ENCODE measurements around the gene KIF1C. TPM values are rescaled to one million over a fixed set of nuclear protein-coding genes. Genes with fewer than 3 reads are reported as not detected.

The KIF1C gene
- total RNA-seq, 4 donors from 2014 or later: 327 to 543 (median 393) TPM

DNA sequence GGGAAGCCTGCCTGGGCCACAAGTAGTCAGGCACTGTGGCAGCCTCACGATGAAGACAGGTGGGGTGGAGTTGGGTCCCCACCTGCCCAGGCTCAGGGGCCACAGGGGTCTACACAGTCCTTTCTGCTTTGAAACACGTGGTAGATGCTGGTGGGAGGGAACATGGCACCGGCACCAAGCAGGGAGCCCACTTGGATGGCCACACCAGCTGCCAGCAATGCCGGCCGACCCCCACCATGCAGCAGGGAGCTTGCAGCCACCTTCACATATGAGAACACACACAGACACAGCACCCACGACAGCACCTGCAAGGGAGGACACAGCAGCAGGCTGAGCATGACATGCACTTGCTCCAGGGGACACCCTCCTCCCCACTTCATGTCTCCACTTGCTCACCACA, 35.1 kb downstream of the KIF1C start:
- H3K36me3 ChIP-seq: no peaks in the 10 kb centered on the region
- H3K9me3 ChIP-seq: no peaks in the 10 kb centered on the region
- in situ Hi-C loops (cut with MboI; ENCODE audit: low sequenced_read_pairs in 4 of 4): no loop called here
- intact Hi-C loops (cut with DNase I; ENCODE audit: low total_unique reads): loop anchor here (2.0 kb wide), 1 partner anchor 30 kb away; no protein-coding TSS in a partner anchor
- no peak for ATAC-seq
- peaks cover 8 to 11% (median 9%) of the 10 kb centered on the region in 3 donors for H3K27me3 ChIP-seq
- no peak for DNase-seq
- no peak overlapping the region for H3K27ac ChIP-seq
- no peaks in the 10 kb centered on the region for H3K4me1 ChIP-seq
- no peak for TF ChIP-seq POLR2A (IDR thresholded peaks at IDR 0.05)
- TF ChIP-seq, protein P1, sequence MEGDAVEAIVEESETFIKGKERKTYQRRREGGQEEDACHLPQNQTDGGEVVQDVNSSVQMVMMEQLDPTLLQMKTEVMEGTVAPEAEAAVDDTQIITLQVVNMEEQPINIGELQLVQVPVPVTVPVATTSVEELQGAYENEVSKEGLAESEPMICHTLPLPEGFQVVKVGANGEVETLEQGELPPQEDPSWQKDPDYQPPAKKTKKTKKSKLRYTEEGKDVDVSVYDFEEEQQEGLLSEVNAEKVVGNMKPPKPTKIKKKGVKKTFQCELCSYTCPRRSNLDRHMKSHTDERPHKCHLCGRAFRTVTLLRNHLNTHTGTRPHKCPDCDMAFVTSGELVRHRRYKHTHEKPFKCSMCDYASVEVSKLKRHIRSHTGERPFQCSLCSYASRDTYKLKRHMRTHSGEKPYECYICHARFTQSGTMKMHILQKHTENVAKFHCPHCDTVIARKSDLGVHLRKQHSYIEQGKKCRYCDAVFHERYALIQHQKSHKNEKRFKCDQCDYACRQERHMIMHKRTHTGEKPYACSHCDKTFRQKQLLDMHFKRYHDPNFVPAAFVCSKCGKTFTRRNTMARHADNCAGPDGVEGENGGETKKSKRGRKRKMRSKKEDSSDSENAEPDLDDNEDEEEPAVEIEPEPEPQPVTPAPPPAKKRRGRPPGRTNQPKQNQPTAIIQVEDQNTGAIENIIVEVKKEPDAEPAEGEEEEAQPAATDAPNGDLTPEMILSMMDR (IDR thresholded peaks at IDR 0.05 in 4 of 5, conservative IDR thresholded peaks at IDR 0.05 in 1 of 5): no peak
- no peak overlapping the region for H3K4me3 ChIP-seq

DNA sequence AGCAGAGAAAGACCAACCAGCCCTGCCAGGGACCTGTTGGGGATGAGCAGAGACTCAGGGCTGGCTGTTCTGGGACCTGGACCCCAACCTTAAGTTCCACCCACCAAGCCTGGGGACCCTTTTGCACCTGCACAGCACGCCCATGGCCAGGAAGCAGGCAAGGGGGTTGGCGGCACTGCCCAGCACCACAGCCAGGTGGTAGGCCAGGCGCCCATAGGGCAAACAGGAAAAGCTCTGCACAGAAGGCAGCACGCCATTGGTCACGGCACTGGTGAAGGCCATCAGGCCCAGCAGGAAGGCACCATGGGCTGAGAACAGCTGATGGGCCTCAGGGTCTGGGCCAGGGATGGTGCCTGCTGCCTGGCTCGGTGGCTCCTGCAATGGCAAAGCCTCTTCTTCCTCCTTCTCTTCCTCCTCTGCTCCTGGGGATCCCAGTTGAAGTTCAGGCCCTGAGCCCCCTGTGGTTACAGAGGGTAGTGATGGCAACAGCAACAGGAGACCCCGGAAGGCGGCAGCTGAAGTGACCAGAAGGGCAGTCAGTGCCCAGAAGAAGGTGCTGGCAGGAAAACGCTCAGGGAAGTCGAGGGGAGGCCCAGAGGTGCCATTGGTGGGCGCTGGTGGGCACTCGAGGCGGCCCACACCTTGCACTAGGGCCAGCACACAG, 35.7 kb downstream of the KIF1C start:
- DNase-seq (no peak), ATAC-seq (no peak)
- Histone ChIP-seq H3K27ac (no peak overlapping the region), H3K4me1 (no peaks in the 10 kb centered on the region), H3K27me3 (peaks cover 8 to 11% (median 9%) of the 10 kb centered on the region in 3 donors), H3K4me3 (no peak overlapping the region), H3K36me3 (no peaks in the 10 kb centered on the region), H3K9me3 (no peaks in the 10 kb centered on the region)
- no peak for TF ChIP-seq POLR2A (IDR thresholded peaks at IDR 0.05)
- in situ Hi-C loops (cut with MboI; ENCODE audit: low sequenced_read_pairs in 4 of 4) (no loop called here), intact Hi-C loops (cut with DNase I; ENCODE audit: low total_unique reads) (loop anchor here (2.0 kb wide), 2 partner anchors 15 to 29 kb away; no protein-coding TSS in a partner anchor)

DNA sequence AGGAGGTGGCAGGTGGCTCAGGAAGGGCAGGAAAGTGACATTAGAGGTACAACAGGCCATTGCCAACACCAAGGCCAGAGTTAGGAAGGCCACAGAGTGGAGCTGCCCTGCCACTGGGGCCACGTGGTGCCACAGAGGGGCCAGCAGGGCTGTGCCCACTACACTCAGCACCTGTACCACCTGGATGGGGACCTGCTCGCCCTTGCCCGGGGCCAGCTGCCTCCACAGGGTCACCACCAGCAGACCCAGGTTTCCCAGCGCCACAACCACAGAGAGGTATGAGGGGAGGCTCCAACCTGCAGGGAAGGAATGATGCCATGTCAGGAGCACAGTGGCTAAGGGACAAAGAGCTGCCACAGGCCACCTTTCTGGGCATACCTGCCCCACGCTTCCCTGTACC, 36.3 kb downstream of the KIF1C start:
- H3K4me3 ChIP-seq: no peak overlapping the region
- no peaks in the 10 kb centered on the region for H3K36me3 ChIP-seq
- ATAC-seq (no peak), DNase-seq (no peak)
- H3K27me3 ChIP-seq: peaks cover 8 to 11% (median 9%) of the 10 kb centered on the region in 3 donors
- no peaks in the 10 kb centered on the region for H3K9me3 ChIP-seq
- in situ Hi-C loops (cut with MboI; ENCODE audit: low sequenced_read_pairs in 4 of 4) (no loop called here), intact Hi-C loops (cut with DNase I; ENCODE audit: low total_unique reads) (loop anchor here (2.0 kb wide), 1 partner anchor 15 kb away; no protein-coding TSS in a partner anchor)
- no peaks in the 10 kb centered on the region for H3K4me1 ChIP-seq
- no peak overlapping the region for H3K27ac ChIP-seq
- TF ChIP-seq POLR2A (IDR thresholded peaks at IDR 0.05): no peak
- TF ChIP-seq, protein P1 (IDR thresholded peaks at IDR 0.05 in 4 of 5, conservative IDR thresholded peaks at IDR 0.05 in 1 of 5): no peak

DNA sequence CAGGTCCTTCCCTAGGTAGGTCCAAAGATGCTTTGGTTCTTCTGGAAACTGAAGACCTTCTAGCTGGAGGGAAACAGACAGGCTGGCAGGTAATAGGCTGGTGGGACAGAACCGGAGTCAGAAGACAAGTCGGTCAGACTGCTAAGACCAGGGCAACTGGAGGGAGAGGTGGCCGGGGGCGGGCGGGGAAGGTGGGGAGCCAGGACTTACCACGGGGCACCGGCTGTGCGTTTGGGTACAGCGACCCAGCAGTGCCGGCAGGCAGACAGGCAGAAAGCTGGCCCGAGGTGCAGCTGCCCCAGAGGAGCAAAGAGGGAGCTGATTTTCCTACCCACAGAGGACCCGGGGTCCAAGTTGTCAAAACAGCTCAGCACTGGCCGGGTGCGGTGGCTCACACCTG, 36.9 kb downstream of the KIF1C start:
- Histone ChIP-seq H3K27ac (no peak overlapping the region), H3K36me3 (no peaks in the 10 kb centered on the region), H3K27me3 (peaks cover 8 to 11% (median 9%) of the 10 kb centered on the region in 3 donors), H3K4me3 (no peak overlapping the region), H3K9me3 (no peaks in the 10 kb centered on the region), H3K4me1 (no peaks in the 10 kb centered on the region)
- intact Hi-C loops (cut with DNase I; ENCODE audit: low total_unique reads): loop anchor here (2.0 kb wide), 1 partner anchor 14 kb away; no protein-coding TSS in a partner anchor
- TF ChIP-seq, protein P1 (IDR thresholded peaks at IDR 0.05 in 4 of 5, conservative IDR thresholded peaks at IDR 0.05 in 1 of 5): no peak
- no peak for TF ChIP-seq POLR2A (IDR thresholded peaks at IDR 0.05)
- in situ Hi-C loops (cut with MboI; ENCODE audit: low sequenced_read_pairs in 4 of 4): no loop called here
- ATAC-seq (no peak), DNase-seq (no peak)

DNA sequence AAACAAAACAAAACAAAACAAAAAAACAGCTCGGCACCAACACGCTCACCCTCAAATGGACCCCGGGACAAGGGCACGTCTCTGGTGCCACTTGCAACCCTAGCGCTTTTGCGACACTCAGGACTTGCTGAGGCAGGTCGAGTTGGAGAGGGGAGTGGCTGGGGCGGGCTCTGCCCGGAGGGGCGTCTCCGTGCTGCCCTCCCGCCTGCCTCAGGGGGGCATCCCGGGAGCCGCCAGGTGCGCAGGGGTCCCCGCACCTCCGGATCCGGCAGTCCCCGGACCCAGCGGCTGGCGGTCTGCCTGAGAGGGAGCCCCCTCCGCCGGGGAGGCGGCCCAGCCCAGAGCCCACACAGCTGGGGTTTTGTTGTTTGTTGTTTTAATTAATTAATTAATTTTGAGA, 37.6 kb downstream of the KIF1C start, which contains the start of gene SLC52A1:
Gene SLC52A1, minus strand, starts transcription at position 112 of the 400 bp plus-strand sequence. CDS start 820 bp downstream, outside the sequence.
- Histone ChIP-seq H3K27ac (no peak within 1 kb of the TSS), H3K36me3 (no peaks in the 10 kb centered on the region), H3K9me3 (no peaks in the 10 kb centered on the region), H3K27me3 (peaks cover 8 to 11% (median 9%) of the 10 kb centered on the region in 3 donors), H3K4me3 (no peak within 1 kb of the TSS), H3K4me1 (no peaks in the 10 kb centered on the region)
- no peak for DNase-seq
- ATAC-seq: no peak
- TF ChIP-seq POLR2A (IDR thresholded peaks at IDR 0.05): no peak
- TF ChIP-seq, protein P1 (IDR thresholded peaks at IDR 0.05 in 4 of 5, conservative IDR thresholded peaks at IDR 0.05 in 1 of 5): no peak
- intact Hi-C loops (cut with DNase I; ENCODE audit: low total_unique reads) (loop anchor here (2.0 kb wide), 1 partner anchor 13 kb away; no protein-coding TSS in a partner anchor), in situ Hi-C loops (cut with MboI; ENCODE audit: low sequenced_read_pairs in 4 of 4) (no loop called here)

Measured in gastrocnemius medialis (tissue), 4 donors.